COLO829 (cell line): ENCODE measurements around the gene ZNF692.
A peak's percentile ranks its signal among the peaks of the same experiment; 100 is the strongest.

ENCODE experiments used
- DNase-seq: peaks from one replicate; pipeline ENCODE4 v3.0.0; 2012; ENCODE audit warnings: low spot score

The ZNF692 gene

DNA sequence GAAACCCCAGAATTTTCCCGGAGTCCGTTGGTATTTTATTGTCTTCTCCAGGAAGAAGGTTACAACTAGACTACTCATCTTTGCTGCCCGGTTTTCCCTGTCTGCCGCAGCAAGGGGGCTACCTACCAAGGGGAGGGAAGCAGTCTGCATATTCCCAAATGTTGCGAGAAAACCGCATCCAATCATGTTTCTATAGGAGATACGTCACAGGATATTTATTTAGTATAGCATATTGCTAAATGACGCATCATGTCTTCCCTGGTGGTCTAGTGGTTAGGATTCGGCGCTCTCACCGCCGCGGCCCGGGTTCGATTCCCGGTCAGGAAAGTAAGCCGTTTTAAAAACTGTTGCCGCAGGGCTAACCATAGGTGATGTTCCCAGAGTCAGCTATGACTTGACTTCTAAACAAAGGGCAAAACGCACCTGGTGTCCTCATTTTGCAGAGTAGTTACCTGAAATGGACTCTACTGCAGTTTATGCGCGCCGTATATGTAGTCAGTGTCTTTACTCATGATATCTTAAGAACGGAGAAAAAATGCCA, 15.2 kb upstream of the ZNF692 start:
- peak; percentile 92 for DNase-seq

DNA sequence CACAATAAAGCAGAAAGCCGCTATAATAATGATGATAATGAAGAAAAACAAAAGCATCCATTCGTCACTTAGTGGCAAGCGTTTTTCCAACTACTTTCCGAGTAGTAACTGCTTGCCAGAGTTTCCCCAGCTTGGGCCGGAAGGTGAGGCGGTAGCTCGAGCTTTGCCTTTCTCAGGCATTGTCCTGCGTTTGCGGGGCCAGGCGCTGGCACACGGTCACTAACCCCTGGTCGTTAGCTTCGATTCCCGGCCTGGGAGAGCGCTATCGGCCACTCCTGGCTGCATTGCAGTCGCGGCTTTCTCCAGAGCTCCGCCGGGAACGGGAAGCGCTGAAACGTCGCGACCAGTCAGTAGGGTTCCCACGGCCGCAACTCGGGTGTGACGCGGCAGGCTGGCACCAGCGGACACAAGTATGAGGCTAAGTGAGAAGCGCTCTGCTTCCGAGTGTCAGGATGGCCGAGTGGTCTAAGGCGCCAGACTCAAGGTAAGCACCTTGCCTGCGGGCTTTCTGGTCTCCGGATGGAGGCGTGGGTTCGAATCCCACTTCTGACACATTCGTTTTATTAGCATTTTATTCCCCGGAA, 14.6 kb upstream of the ZNF692 start:
- DNase-seq: peak; percentile 96

DNA sequence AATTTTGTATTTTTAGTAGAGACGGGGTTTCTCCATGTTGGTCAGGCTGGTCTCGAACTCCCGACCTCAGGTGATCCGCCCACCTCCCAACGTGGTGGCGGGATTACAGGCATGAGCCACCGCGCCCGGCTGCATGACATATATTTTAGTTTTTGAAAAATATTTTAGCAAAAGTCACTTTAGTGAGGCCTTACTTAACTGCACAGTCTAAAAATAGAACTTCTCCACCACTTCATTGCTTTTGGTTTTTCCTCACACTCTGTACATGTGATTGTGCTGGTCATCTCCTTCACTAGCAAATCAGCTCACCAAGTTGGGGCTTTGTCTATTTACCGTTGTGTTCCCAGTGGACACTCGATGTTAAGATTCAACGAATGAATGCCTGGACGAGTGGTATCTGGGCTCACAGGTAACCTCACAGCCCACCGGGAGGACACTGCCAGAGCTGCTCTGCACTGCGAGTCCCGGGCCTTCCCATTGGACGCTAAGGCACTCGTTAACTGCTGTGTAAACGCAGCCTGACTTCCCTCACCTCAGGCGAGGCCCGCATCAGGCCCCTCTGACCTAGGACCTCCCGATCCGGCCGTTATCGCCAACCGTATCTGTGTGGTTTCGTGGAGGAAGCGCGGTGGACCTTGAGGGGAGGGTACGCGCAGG, 14.0 kb upstream of the ZNF692 start:
- DNase-seq: peak; percentile 58

DNA sequence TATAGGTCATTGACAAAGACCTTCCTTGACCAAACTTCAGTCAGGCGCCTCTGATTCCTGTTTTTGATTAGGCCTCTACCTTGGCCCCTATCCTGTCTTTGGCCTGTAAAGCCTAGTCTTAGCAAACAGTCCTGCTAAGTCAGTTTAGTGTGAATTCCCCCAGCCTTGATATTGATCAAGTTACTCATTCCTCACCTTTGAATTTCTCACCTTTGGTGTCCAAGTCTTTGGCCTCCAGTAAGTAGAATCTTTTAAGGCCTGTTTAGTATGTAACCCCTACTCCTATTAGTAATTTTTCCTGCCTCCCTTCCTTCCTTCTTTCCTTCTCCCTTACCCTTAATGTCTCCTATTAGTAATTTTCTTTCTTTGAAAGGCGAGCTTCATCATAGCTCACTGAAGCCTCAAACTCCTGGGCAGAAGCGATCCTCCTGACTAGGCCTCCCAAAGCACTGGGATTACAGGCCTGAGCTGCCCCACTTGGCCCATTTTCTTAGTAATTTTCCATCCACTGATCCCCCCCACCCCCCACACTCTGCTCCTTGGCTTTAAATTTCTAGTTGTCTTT, 13.0 kb upstream of the ZNF692 start:
- no peak for DNase-seq

DNA sequence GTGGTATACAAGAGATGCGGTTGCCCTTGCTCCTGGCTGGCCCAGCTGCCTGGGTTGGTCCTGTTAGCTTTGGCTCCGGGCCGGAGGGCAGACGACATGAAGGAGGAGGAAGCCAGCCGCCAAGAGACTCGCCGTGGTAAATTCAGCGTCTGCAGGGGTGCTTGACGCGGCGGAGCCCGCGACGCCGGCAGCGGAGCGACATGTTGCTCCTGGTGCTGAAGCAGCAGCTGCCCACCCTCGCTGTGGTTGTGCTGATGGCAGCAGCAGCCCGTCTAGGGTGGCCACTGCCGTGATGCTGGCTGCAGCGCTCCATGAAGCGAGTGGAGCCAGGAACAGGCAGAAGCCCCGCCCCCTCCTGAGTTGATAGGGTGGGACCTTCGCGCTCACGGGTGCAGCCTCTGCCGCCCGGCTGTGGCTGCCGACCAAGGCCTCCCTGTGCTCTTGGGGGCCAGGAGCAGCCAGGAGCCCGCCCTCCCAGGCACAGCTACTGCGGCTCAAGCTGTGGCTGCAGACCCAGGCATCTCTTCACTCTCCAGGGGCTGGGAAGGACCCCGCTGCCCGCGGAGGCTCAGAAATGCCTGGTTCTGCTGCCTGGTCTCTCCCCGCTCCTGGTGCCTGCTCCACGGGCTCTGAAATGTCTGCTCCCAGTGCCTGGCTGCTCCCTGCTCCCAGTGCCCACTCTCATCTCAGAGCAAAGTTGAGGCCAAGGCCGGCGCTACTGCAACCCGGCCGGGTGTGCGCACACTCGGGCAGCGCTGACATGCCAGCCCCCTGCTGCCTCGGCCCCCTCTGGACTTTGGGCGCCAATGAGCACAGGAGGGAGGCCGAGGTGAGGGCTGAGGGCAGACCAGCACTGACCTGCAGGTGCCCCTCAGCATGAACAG, 4.4 kb upstream of the ZNF692 start:
- no peak for DNase-seq

DNA sequence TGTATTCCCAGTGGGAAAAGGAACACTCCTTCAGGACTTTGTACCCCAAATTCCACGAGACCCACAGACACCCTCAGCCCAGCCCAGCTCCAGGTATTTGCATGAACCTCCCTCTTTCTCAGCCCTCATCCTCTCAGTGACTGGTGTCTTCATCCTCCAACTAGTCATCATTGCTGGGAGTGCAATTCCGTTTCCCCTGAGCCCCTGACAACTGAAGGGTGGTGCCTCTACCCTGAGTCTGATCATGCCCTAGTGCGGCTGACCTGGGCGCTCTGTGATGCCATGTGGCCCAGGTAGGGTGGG, 3.8 kb upstream of the ZNF692 start:
- DNase-seq: no peak

DNA sequence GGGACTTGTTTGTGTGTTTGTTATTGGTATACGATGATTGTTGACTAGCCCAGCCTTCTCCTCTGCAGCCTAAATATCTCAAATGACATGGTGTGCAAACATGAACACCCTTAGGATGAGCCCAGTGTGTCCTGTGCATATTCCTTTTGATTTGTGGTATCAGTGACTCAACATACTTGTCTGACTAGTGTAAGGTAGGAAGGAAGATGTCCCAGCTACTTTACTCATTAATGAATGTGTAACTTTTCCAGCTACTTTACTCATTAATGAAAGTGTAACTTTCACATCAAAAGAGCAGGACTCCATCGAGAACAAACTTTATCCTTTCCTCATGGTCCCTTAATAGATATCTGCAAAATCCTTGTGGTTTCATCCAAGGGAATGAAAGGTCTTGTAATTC, 2.7 kb upstream of the ZNF692 start:
- no peak for DNase-seq

DNA sequence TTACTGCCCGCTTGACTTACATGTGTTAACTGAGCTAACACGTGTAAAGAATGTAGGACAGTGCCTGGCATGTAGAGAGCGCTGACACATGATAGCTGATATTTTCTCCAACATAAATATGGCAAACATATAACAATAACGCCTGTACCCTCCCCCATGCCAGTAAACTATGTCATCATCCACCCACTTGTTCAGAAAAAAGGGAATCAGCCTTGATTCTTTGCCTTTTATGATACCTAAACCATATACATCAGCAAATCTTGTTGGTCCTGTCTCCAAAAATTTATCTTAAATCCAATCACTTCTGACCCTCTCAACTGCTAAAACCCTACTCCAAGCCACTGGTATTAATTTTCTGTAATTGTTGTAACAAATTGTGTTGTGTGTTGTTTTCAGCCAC, 1.1 kb upstream of the ZNF692 start:
- DNase-seq: no peak

DNA sequence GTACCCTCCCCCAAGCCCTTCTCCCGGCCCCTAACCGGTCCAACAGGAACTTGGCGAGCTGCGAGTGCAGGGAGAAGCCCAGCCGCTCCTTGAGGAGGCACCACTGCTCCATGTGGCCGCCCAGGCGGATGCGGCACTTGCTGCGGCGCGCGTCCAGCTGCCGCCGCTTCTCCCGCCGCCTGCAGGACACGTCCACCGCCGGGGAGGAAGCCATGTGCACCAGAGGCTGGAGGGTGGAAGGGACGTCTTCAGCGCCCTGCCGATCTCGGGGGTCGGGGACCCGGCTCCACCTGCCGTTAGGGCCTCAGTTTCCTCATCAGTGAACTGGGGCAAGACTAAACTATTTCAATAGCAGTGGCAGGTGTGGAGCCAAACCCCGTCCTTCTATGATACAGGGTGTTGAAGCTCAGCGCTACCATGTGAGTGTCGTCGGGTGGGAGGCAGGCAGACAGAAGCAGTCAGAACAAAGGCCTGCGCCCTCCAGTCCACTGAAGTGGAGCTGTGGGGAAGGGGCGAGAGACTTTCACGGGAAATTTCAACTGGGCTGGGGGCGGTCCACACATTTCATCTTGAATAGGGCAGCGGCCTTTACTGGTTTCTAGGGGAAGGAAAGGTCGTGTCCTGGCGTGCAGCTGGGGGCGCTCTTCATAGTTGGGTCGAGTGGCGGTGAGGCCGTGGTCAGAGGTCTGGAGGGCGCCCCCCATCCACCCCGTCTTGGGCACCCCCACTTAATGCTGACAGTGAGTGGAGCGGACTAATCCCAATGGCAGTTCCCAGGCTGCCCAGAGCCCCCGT, 592 bp downstream of the ZNF692 start:
- peak; percentile 53 for DNase-seq

DNA sequence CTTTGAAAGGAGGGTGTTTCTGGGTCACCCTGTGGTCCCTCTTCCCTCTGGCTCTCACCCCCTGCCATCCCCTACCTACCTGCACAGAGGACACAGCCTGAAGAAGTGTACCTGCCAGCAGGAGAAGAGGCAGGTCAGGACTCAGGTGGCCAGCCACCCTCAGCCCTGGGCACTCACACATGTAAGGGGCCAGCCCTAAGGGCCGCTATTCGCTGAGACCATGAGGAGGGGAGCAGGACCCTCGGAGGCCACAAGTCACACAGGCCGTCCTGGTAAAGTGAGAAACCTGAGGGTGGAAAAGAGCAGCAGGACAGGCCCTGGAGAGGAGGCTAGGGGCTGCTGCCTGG, 1.2 kb downstream of the ZNF692 start:
- no peak for DNase-seq

DNA sequence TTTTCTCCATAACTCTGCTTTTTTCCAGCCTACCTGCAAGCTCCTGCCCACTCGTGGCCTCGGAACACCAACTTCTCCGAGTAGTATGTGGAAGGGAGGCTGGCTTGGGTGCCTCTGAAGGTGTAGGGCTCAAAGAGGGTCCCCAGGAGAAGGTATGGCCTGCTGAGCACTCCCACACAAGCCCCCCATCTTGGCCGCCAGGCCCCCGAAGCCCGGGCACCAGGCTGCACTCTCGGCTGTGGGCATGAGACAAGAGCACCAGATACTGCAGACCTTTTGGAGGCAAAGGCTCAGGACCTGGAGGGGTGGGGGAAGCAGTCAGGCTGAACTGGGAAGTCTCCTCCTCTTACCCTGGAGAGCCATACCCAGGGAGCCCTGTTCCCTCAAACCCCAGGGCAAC, 1.7 kb downstream of the ZNF692 start:
- no peak for DNase-seq

DNA sequence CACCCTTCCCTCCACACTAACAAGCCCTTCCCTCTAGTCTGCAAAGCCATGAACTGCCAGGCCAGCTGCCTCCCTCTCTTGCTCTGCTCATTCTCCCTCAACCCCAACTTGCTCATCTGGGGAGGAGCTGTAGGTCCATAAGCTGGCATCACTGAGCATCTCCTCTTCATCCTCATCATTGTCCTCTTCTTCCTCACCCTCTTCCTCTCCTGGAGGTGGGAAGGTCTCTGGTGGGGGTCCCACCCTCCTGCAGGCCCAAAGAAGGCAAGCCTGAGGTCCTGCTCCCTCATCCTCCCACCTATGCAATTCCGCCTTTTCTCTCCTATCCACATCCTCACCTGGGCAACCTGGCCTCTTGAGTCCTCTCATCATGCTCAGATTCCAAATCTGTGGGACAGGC, 2.7 kb downstream of the ZNF692 start:
- no peak for DNase-seq

DNA sequence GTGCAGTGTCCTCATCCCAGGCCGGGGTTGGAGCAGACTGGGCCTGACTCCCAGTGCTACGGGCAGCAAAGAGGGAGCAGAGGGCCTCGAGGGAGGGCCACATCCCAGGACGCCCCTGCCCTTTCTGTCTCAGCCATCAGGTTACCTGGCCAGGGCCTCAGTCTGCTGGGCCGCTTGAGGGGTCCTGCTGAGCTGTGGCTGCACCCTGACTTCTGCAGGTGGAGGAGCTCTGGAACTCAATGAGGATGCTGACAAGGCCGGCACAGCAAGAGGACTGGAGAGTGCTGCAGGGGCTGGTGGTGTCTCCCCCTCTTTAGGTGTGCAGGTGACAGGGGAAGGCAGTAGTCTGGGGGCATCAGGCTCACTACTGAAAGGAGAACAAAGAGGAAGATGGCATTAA, 3.3 kb downstream of the ZNF692 start:
- no peak for DNase-seq

DNA sequence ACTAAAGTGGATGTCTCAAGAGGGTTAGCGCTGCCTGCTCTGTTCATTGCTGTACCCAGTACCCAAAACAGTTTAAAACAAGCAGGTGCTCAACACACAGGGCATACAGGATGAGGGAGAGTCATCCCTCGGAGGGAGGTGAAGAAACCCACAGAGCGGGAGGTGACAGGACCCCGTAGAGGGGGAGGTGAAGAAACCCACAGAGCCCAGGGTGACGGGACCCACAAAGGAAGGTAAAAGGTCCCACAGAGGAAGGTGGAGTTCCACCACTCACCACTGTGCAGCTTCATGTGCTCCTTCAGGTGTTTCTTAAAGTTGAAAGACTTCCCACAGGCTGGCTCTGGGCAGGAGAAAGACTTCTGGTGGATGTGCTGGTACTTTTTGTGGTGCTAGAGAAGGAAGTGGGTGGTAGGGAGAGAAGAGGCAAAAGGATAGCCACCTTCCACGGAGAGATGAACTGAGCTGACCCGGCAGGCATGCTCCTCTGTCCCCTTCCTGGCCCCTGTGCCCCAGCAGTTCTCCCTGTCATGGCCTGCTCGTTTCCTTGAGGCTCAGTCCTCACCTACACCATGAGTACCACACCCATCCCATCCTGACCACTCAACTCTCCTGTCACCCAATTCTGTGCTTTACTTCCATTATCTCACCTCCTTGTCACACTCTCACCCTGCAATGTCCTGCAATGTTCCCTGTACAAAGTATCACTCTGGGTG, 5.1 kb downstream of the ZNF692 start:
- no peak for DNase-seq

DNA sequence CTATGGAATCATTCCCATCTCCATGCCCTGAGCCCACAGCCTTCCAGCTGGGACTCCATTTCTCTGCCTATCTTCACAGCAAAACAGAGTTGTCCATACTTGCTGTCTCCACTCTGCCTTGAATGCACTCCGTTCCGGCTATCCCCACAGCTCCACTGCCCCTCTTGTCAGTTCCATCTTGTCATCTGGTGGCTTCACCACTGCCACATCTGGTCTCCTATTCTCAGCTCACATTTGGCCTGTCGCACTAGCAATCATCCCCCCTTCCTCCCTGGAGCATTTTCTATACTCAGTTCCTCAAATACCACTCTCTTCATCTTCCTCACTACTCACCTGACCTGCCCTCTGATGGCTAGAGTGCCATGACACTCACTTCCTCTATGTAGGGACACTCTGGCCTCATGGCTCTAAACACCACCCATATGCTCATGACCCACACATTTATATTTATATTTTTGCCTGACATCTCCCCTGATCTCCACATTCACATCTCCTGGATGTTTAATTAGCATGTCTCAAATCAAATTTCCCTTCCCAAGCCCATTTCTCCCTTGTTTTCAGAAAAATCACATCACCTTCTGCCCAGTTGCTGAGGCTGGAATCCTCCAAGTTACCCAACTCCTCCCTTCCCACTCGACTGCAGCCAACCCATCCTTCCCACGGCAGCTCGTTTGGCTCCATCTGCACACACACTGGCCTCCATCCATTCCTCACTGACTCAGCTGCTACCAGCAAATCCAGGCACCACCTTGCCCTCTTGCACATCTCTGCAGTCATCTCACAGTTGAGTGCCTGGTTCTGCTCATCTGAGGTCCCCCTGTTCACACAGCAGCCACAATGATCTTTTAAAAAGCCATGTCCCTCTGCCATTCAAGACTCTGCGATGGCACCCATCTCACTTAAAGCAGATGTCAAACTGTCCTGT, 6.1 kb downstream of the ZNF692 start:
- DNase-seq: no peak

DNA sequence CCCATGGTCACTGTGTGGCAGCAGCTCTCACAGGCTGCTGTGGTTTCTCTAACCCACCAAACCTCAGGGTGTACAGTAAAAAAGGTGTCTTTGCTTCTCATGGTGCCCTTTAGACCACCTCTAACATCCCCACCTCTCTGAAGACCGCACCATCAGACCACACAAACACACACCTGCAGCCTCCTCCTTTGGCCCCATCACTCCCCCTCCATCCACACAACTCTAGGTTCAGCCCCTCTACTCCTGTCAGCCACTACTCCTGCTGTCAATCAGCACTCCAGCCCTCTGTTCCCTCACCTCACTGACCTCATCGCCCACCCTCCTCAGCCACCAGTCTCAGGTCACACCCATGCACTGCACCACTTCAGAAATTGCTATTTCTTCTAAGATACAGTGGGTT, 7.5 kb downstream of the ZNF692 start:
- no peak for DNase-seq

DNA sequence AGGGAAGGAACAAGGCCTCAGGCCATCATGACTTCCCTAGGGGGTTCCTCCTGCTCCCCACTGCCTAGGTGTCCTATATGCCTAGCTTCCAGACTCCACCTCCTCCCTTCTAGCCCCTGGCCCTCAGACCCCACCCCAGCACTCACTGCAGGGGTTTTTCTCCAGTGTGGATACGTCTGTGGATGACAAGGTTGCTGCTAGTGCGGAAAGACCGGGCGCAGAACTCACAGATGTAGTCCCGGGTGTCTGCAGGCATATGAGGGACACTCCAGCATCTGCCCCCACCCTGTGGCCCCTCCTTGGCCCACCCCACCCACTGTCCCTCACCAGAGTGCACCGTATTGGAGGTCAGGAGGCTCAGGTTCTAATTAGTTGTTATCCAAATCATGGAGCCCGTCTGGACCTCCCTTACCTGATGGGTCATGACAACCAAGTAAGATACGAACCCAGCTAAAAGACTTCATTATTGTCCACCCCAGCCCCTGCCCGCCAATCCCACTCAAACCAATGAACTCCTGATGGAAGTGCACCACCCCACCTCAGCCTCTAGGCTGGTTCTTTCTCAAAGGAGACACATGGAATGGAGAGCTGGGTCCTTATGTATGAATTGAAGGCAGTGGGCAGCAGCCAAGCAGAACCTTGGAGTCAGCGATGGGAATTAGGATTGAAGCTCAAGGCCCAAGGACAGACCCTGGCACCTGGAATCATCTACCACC, 8.2 kb downstream of the ZNF692 start:
- no peak for DNase-seq

DNA sequence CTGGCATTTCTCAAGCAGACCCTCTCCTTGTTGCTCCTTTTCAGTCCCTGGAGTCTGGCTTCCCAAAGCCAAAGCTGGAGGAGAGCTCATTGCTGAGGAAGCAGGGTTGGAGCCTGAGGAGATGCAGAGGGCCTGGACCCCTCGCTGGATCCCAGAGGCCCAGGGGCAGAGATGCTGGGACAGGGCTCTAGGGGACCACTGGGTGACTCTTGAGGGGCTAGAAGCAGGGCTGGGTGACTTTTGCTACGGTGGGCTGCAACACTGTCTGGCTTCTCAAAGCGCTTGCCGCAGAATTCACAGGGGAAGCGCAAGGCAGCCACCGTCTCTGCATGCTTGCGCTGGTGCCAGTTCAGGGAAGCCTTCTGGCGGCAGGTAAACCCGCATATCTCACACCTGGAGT, 8.8 kb downstream of the ZNF692 start:
- DNase-seq: no peak

DNA sequence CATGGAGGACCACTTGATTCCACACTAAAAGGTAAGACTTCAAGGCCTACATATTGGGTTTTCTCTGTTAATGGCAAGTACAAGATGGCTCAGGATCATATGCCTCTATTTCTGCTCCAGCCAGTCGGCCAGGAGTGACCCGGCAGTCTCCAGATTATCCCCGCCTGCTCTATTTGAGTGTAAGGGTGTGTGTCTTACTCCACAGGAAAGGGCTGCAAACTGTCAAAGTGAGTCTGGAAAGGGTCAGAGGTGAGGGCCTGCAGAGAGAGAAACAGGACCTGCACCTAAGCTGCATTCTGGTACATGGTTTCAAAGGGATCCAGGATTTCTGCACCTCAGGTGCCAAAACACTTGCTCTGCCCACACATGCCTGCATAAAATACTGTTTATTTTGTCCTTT, 9.2 kb downstream of the ZNF692 start:
- no peak for DNase-seq

DNA sequence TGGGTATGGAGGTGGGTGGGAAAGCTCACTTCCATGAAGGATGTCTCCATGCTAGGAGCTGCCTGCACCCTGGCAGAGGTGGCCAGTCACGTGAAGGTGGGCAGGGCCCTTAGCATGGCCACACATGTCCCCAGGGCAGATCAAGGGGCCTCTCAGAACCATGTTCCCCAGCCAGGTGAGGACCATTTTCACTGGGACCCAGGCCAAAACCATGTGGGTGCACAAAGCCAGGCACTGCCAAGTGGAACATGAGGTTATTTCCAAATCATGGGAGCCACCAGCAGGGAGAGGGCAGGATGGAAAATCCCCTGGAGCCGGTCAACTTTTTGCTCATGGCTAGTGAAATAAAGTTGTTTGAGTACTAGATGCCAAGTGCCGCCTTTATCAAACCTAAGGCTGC, 9.7 kb downstream of the ZNF692 start:
- no peak for DNase-seq
